Mesenteric fat pad (tissue), 1 donor: ENCODE results near the gene HSPG2. TPM values are rescaled to one million over a fixed set of nuclear protein-coding genes. Genes with fewer than 3 reads are reported as not detected.

Experiments used
- DNase-seq: peaks from one replicate; pipeline ENCODE4 v3.0.0-alpha.2; 2020; ENCODE audit warnings: low spot score
- total RNA-seq: library from RNA; stranded (reverse); fragmentation: NEBNext Ultra II Directional; extraction: Animal tissue kit (Norgen Biotek cat#: 25700); gene quantifications from one replicate; pipeline ENCODE4 v1.2.1, GENCODE V29; 2021
- donor health status: DM: yes; HTN: yes; CAD: no.

Gene HSPG2
- total RNA-seq, 1 donor from 2014 or later, result 543 TPM

DNA sequence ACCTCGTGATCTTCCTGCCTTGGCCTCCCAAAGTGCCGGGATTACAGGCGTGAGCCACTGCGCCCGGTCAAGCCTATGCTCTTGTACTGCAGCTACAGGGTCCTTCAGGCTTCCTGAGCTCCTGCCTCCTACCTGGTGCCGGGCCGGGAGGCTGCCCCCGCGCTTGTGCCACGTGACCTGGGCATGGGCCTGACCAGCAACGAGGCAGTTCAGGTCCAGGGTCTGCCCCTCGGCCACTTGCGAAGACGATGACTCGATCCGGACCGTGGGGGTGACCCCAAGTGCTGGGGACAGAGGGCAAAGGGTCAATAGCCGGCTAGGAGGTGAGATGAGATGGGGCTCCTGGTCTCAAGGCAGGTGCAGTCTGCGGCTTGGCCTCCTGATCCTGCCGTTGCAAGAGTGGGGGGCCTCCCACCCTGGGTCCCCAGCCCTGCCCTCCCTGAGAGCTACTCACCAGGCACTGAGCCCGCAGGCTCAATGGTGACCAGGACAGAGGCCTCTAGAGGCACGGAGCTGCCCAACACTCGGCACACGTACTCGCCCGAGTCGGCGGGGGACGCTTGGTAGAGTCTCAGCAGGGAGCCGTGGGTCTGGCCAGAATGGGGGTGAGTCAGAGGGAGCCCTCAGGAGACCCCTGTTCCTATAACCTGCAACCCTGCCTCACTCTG, 87.1 kb downstream of the HSPG2 start:
- DNase-seq, result no peak

DNA sequence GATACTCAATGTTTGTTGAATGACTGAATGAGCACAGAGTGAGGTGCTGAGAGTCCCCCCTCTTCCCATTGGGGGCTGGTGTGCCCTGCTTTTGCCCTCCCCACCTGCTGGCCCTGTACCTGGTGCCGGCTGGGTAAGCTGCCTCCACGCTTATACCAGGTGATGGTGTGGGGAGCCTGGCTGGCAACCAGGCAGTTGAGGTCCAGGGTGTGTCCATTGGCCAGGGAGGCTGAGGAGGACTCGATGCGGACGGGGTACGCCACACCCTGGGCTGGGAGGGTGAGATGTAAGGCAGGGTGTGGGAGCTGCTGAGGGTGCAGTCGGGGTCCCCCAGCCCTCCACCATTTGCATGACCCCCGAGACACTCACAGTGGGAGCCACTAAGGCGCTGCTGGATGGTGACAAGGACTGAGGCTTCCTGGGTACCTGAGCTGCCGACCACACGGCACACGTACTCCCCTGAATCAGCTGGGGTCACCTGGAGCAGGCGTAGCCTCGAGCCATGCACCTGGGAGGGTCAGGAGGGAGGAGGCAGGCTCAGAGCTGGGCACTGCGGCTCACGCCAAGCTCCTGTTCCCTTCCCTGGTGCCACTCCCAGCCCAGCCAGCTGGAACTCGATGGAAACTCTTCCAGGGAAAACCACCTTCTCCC, 88.5 kb downstream of the HSPG2 start:
- DNase-seq, result no peak

DNA sequence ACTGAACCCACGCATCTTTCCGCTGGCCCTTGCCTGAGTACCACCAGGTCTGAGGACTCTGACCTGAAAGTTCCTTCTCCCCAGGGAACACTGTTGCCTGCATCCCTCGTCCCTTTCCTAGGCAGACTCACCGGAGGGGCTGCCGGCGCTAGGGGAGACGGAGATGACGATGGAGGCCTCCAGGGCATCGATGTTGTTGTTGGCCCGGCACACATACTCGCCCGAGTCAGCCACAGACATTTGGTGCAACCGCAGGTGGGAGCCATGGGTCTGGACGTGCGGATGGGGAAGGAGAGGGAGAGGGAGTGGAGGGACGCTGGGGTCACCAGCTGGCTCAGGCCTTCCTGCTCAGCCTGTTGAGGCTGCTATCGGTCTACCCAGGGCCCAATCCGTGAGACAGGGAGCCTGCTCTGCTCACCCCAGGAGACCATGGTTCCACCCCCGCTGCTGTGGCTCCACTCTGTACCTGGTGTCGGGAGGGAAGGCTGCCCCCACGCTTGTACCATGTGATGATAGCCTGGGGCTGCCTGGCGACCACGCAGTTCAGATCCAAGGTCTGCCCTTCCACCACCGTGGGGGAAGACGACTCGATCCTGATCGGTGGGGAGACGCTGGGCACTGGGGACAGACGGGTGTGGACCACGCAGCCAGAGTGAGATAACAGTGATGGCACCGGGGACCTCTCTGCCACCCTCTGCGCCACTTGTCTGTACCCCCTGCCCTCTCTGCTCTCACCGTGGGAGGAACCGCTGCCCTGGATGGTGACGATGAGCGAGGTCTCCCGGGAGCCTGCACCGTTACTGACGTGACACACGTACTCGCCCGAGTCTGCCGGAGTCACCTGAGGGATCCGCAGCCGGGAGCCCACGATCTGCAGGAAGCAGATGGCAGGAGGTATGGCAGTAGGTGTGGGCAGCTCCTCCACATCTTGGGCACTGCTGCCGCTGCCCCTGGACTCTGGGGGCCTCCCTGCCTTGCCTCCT, 89.6 kb downstream of the HSPG2 start:
- no peak for DNase-seq

DNA sequence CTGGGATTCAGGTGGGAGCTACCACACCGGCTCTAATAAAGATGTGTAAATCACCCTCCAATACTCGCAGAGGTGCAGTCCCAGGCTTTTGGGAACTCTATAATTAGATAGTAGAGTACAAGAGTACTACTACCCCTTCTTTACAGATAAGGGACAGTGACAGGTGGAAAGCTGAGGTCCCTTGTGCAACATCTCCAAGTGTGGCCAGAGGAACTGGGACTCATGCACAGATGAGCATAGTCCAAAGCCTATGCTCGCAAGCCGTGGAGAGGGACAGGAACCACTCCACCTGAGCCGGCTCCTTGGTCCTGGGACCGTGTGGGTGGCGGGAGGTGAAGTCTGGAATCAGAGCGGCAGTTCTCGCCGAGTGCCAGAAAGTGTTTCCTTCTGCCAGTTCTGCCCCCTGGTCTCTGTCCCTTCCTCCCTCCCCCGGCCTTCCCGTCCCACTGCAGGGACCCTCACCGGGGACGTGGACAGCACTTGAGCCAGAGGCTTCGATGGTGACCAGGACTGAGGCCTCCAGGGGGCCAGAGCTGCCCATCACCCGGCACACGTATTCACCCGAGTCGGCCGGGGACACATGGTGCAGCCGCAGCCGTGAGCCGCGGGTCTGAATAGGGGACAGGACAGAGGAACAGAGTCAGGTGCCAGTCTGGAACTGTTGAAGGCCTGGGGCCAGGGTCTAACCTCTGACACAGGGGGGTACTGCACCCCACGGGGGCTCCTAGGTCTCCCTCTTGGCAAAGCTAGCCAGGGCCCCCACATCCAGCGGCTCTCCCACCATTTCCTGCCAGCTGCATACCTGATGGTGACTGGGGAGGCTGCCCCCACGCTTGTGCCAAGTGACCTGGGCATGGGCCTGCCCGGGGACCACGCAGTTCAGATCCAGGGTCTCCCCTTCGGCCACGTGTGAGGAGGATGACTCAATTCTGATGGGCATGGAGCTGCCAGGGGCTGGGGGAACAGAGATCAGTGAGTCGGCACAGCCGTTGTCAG, 91.2 kb downstream of the HSPG2 start:
- DNase-seq, result no peak

DNA sequence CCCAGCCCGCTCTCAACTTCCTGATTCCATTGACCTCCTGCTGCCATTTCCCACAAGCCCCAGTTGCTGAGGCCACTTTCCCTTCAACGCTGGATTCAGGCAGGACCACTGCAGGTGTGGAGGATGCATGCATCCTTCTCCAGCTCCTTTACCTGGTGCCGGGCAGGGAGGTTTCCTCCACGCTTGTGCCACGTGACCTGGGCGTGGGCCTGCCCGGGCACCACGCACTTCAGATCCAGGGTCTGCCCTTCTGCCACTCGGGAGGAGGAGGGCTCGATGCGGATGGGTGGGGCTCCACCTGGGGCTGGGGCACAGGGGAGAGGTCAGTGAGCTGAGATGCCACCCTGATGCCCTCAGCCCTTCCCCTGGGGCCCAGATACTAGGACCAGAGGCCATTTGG, 93.1 kb downstream of the HSPG2 start:
- no peak for DNase-seq

DNA sequence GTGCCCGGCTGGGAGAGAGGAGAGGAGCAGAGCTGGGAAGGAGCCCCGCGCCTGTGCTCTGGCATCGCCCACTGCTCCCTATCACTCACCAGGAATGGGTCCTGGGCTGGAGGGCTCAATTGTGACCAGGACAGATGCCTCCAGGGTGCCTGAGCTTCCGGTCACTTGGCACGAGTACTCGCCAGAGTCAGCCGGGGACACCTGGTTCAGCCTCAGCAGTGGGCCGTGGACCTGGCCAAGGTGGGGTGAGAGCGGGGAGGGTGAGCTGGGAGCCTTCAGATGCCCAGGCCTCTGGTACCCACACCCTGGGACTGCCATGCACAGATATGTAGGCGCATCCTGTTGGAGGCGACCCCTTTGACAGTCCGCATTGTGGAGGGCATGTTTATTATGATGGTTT, 93.9 kb downstream of the HSPG2 start:
- DNase-seq, result no peak

DNA sequence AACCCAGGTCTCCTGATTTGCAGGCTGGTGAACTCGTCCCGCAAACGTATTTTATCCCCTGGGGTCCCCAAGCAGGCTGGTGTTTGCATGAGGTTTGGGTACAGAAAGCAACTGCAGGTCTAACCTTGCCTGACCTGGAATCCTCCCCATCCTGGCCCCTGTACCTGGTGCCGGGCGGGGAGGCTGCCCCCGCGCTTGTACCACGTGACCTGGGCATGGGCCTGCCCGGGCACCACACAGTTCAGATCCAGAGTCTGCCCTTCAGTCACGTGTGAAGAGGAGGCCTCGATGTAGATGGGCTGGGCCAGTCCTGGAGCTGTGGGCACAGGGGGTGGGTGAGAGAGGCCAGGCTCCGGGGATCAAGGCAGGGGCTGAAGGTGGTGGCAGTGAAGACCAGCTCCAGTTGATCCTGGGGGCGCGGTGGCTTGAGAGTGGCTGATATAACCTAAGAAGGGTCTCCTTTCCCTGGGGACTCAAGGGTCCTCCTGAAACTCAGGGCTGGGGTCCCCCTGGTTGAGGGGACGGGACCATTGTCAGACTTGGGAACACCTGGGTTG, 94.4 kb downstream of the HSPG2 start:
- no peak for DNase-seq

DNA sequence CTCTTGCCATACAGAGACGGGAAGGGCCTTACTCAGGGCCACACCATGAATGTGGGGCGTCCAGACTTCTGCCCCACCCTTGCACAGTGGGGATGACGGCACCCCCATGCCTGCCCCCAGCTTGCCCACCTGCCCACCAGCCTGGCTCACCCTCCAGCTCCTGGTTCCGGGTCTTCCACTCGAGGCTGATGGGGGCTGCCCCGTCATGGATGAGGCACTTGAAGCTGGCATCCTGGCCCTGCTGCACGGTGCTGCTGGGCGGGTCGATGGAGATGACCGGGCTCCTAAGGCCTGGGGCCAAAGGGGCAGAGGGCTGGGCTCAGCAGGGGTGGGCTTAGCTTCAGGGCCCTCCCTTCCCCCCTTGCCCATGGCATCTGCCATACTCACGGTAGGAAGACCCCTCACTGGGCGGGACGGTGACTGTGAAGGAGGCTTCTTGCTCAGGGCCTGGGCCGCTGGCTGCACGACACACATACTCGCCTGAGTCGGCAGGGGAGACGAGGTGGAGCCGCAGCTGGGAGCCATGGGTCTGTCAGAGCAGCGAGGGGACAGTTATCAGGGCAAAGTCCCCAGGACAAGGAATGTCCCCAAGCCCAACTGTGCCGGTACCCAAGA, 95.2 kb downstream of the HSPG2 start:
- DNase-seq, result no peak

DNA sequence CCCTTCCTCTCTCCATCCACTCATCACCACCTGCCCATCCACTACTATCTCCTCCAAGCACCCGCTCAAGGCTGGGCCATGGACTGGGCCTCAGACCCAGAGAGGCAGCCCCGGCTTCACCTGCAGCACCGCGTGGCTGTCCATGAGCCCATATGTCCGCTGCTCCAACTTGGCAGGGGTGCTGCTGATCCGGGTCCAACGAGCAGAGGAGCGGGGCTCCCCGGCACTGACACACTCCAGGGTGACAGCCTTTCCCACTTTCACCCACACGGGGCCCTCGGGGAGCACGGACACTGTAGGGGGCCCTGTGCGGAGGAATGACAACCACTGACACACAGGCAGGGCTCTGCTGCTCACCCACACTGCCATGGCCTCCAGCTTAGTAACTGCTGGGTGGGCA, 96.1 kb downstream of the HSPG2 start:
- DNase-seq, result no peak

DNA sequence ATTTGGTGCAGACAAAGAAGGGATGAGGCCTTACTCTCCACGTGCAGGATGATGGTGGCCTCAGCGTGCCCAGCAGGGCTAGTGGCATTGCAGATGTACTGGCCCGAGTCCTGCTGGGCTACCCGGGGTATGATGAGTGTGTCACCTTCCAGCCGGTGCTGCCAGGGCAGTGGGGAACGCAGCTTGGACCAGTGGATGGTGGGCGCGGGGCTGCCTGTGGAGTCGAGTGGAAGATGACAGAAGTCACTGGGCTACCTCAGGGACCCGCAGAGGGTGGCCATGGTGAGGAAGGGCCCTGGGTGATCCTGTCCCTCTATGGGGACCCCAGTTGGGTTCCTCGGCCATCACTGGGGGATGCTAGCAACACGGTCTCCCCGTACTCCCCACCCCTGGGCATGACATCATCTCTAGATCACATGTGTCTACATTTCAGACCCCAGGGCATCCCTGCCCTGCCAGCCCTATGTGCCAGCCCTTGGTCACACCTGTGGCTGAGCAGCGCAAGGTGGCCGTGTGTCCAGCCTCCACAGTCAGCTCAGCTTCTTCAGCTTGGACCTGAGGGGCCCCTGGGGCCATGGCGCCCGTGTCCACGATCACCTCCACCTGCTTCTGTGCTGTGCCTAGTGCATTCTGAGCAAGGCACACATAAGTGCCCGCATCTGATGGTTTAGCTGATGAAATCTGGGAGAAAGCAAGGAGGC, 97.6 kb downstream of the HSPG2 start:
- DNase-seq, result no peak

DNA sequence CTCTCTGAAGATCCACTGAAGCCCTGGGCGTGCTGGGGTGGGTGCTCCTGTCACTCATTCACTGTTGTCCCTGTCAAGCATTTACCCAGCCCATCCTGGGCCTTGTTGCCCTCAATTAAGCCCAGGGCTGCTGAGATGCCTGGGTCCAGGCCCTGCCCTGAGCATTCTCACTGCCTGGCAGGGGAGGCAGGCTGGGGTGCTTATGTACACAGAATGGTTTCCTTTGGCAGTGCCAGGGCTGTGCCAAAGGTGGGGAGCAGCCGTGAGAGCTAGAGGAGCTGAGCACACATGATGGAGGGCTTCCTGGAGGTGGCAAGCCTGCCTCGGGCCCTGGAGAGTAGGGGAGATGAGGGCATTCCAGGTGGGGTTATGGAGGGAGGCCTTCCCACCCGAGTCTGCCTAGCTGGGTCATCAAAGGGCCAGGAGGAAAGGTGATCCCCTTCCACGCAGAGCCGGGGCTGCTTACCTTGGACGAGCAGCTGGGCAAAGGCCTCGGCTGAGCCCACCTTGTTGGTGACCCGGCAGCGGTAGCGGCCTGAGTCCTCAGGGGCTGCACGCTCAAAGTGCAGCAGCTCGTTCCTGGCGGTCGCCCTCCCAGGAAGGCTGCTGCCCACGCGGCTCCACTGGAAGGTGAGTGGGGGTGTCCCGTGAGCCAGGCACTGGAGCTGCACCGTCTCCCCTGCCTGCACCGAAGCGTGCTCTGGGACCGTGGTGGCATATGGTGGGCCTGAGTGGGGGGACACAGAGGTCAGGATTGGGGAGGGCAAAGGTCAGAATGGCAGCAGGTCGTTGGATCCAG, 98.6 kb downstream of the HSPG2 start:
- DNase-seq, result no peak

DNA sequence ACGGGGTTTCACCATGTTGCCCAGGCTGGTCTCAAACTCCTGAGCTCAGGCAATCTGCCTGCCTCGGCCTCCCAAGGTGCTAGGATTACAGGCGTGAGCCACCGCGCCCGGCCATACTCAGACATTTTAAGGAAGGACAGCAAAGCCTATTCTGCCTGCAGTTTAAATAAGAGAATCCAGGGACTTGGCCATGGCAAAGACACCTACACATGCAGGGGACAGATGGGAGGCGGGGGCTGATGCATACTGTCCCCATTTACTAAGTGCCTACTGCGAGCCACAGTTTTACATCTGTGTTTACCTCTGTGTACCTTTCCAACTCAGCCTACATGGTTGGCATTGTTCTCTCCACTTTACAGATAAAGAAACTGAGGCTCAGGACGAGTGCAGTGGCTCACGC, 99.6 kb downstream of the HSPG2 start:
- DNase-seq, result no peak

DNA sequence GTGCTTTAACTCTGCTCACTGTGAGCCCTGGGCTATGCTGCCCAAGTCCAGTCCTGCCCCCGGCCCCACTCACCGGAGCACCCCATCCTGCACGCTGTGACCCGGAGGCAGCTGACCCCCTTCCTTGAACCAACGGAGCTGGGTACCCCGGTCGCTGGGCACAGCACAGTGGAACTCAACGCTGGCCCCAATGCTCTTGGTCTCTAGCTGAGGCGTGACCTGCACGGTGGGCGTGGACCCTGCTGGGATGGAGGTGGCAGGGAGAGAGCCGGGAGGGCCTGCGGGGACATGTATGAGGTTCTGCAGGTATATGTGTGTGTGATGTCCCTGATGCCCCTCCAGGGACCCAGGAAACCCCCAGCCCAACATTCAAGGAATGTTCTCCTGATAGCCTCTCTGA, 100.4 kb downstream of the HSPG2 start:
- DNase-seq, result no peak

DNA sequence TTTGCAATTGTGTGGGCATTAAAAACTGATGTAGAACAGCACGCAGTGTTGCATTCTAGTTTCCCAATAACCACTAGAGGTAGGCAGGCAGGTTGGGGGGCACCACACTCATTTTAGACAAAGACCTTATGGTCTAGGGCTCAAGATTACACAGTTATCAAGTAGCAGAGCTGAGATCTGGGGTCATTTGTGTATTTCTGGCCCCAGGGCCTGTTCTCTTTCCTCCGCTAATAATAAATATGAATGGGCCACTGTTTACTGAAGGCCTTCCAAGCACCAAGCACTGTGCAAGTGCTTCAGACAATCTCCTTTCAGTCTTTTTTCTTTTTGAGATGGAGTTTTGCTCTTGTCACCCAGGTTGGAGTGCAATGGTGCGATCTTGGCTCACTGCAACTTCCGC, 101.1 kb downstream of the HSPG2 start:
- no peak for DNase-seq

DNA sequence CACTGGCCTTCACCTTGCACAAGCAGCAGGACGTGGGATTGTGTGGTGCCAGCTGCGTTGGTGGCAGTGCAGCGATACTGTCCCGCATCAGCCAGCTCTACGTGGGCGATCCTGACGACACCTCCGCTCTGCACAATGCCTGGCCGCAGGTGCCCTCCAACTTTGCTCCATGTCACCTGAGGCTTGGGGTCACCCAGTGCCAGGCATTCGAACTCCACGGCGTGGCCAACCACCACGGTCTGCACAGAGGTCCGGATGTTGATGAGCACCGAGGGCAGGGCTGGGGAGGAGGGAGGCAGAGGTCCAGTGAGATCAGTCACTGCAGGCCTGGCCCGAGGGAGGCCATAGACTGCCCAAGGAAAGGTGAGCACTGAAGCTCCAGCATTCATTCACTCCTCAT, 102.4 kb downstream of the HSPG2 start:
- no peak for DNase-seq

DNA sequence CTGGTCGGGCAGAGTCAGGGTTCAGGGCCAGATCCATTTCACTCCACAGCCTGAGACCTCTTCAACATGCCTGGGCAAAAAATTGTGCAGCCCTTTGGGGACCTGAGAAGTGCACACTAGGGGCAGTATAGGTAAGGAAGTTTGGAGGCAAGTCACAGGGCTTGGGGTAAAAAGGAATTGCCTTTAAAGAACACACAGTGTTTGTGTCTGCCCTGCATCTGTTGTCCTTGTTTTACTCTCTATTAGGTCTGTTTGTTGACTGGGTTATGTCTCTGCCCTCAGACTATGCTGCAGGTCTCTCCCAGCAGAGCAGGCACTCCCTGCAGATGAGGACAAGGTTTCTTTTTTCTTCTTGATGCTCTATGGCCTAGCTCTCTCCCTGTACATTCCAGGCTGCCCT, 103.0 kb downstream of the HSPG2 start:
- no peak for DNase-seq

DNA sequence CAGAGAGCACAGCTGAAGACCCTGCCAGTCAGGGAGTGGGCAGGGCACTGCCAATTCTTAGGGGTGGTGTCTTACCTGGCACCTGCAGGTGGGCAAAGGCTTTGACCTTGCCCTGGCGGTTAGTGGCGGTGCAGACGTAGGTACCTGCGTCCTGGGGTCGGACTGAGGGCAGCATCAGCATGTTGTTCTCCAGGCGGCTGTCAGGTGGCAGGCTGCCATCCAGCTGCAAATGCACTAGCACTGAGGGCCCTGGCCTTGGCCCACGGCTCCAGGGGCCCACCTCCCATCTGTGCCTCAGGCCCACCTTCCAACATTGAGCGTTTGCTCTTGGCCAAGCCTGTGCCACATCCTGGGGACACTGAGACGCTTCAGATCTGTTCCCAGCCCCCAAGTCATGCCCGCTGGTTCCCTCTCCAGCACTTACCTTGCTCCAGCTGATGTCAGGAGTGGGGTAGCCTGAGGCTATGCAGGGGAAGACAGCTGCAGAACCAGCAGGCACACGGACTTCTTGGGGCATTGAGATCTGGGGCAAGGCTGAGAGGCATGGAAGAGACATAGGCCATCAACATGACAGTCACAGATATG, 103.6 kb downstream of the HSPG2 start:
- no peak for DNase-seq

DNA sequence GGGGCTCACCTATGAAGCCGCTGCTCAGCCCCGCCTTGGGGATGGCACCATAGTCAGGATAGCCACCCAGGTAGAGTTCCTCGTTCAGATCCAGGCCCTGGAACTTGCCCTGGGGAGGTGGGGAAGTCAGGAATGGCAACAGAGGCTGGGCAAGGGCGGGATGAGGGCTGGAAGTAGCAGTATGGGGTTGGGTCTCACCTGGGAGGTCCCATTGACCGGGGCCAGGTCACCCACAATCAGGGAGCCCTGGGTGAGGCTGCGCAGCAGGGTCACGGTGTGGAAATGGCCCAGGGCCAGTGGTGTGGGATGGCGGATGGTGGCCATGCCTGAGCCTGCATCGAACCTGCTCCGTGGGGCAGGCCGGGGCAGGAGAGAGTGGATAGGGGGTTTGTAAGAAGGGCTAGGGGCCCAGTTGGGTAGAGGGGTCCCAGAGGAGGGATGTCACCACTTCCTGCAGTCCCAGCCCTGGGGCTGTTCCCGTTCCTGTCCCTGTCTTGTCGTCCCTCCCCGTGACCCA, 105.6 kb downstream of the HSPG2 start:
- no peak for DNase-seq
